ENCODE measurements around the gene CDC42SE2.

The CDC42SE2 gene

GRCh38 chr5:131263648-131264450 lies at the start of gene CDC42SE2:
Gene CDC42SE2 (plus strand): TSS chr5:131264053. CDS start chr5:131359494, 95,441 bp downstream.
- DNase-seq (ENCODE audit: low read depth in 1 of 2, low spot score in 1 of 2), result peak; percentile 70

- no peak for DNase-seq (ENCODE audit: low read depth in 1 of 2, low spot score in 1 of 2)
These were observed 49.1 kb upstream of the CDC42SE2 start for GRCh38 chr5:131214609-131215227.

GRCh38 chr5:131217791-131218190 lies 46.1 kb upstream of the CDC42SE2 start:
- DNase-seq (ENCODE audit: low read depth in 1 of 2, low spot score in 1 of 2), result no peak

- DNase-seq (ENCODE audit: low read depth in 1 of 2, low spot score in 1 of 2), result no peak
These were observed 45.5 kb upstream of the CDC42SE2 start for GRCh38 chr5:131218392-131218791.

GRCh38 chr5:131220566-131220965 lies 43.3 kb upstream of the CDC42SE2 start:
- DNase-seq (ENCODE audit: low read depth in 1 of 2, low spot score in 1 of 2), result no peak

GRCh38 chr5:131221008-131221703 lies 42.7 kb upstream of the CDC42SE2 start:
- no peak for DNase-seq (ENCODE audit: low read depth in 1 of 2, low spot score in 1 of 2)

GRCh38 chr5:131221888-131222287 lies 42.0 kb upstream of the CDC42SE2 start:
- DNase-seq (ENCODE audit: low read depth in 1 of 2, low spot score in 1 of 2), result no peak

- DNase-seq (ENCODE audit: low read depth in 1 of 2, low spot score in 1 of 2), result no peak
These were observed 41.1 kb upstream of the CDC42SE2 start for GRCh38 chr5:131222731-131223130.

- no peak for DNase-seq (ENCODE audit: low read depth in 1 of 2, low spot score in 1 of 2)
These were observed 40.0 kb upstream of the CDC42SE2 start for GRCh38 chr5:131223751-131224386.

GRCh38 chr5:131224387-131225201 lies 39.3 kb upstream of the CDC42SE2 start:
- no peak for DNase-seq (ENCODE audit: low read depth in 1 of 2, low spot score in 1 of 2)

GRCh38 chr5:131225282-131225974 lies 38.4 kb upstream of the CDC42SE2 start:
- no peak for DNase-seq (ENCODE audit: low read depth in 1 of 2, low spot score in 1 of 2)

- DNase-seq (ENCODE audit: low read depth in 1 of 2, low spot score in 1 of 2), result no peak
These were observed 37.0 kb upstream of the CDC42SE2 start for GRCh38 chr5:131226899-131227298.

GRCh38 chr5:131228646-131229045 lies 35.2 kb upstream of the CDC42SE2 start:
- DNase-seq (ENCODE audit: low read depth in 1 of 2, low spot score in 1 of 2), result no peak

- no peak for DNase-seq (ENCODE audit: low read depth in 1 of 2, low spot score in 1 of 2)
These were observed 34.2 kb upstream of the CDC42SE2 start for GRCh38 chr5:131229623-131230022.

- no peak for DNase-seq (ENCODE audit: low read depth in 1 of 2, low spot score in 1 of 2)
These were observed 33.4 kb upstream of the CDC42SE2 start for GRCh38 chr5:131230406-131230805.

- DNase-seq (ENCODE audit: low read depth in 1 of 2, low spot score in 1 of 2), result no peak
These were observed 24.2 kb upstream of the CDC42SE2 start for GRCh38 chr5:131239686-131240085.

- DNase-seq (ENCODE audit: low read depth in 1 of 2, low spot score in 1 of 2), result no peak
These were observed 21.1 kb upstream of the CDC42SE2 start for GRCh38 chr5:131242728-131243255.

GRCh38 chr5:131245312-131245711 lies 18.5 kb upstream of the CDC42SE2 start:
- no peak for DNase-seq (ENCODE audit: low read depth in 1 of 2, low spot score in 1 of 2)

- DNase-seq (ENCODE audit: low read depth in 1 of 2, low spot score in 1 of 2), result no peak
These were observed 17.9 kb upstream of the CDC42SE2 start for GRCh38 chr5:131245948-131246347.

GRCh38 chr5:131246504-131246903 lies 17.3 kb upstream of the CDC42SE2 start:
- DNase-seq (ENCODE audit: low read depth in 1 of 2, low spot score in 1 of 2), result no peak

Data from activated CD4-positive, alpha-beta T cell treated with anti-CD3 and anti-CD28 coated beads, Interleukin-2, amount 50 U/mL, for 24 hours (primary cell).